CD4-positive, alpha-beta T cell (primary cell): ENCODE results near the gene RYR2. TPM values are rescaled to one million over a fixed set of nuclear protein-coding genes. Genes with fewer than 3 reads are reported as not detected.

Experiments used
- ATAC-seq: fragments of 200-7000 bp; cut with Tn5 transposase; one replicate; pipeline ENCODE4 v1.10.0; 2022; ENCODE audit warnings: mild to moderate bottlenecking; ENCODE audit not compliant: poor library complexity
- CTCF ChIA-PET: fragments of 350-600 bp; sonication (Branson Sonifier 250); formaldehyde crosslinking; loops from one replicate; lab custom pipeline; 2021; ENCODE audit warnings: antibody characterized with exemption, inconsistent platforms; lab: Charles Lee
- POLR2A ChIA-PET: fragments of 350-600 bp; sonication (Branson Sonifier 250); formaldehyde crosslinking; loops from one replicate; lab custom pipeline; 2021; ENCODE audit warnings: antibody characterized with exemption, inconsistent platforms; lab: Charles Lee
- DNase-seq, 14 experiments: peaks; one replicate each; pipeline ENCODE4 v3.0.0-alpha.2; 2013 to 2020; ENCODE audit warnings: mixed read lengths in 2 of 14
- H3K27ac ChIP-seq, 2 donors: one replicate each; pipeline versions ENCODE4 v1.5.1 to v1.7.0; 2013; ENCODE audit warnings: low read length in 2 of 2, low read depth in 1 of 2, mild to moderate bottlenecking in 1 of 2
- H3K27me3 ChIP-seq, 2 experiments: 1 replicate in 1 of 2; 2 replicates in 1 of 2; pipeline versions ENCODE4 v1.6.1 to v1.7.0; 2013; ENCODE audit warnings: low read length in 2 of 2, control low read depth in 1 of 2, mild to moderate bottlenecking in 1 of 2, moderate library complexity in 1 of 2; ENCODE audit not compliant: insufficient read depth in 2 of 2, control insufficient read depth in 1 of 2
- H3K36me3 ChIP-seq: one replicate; pipeline ENCODE4 v1.6.1; 2013; ENCODE audit warnings: low read length, control low read depth; ENCODE audit not compliant: insufficient read depth
- H3K4me1 ChIP-seq: one replicate; pipeline ENCODE4 v1.6.1; 2013; ENCODE audit warnings: low read length, control low read depth; ENCODE audit not compliant: insufficient read depth
- H3K4me3 ChIP-seq: one replicate; pipeline ENCODE4 v1.5.1; 2013; ENCODE audit warnings: mild to moderate bottlenecking, low read length, moderate library complexity
- H3K9me3 ChIP-seq, 2 experiments: 1 replicate in 1 of 2; 2 replicates in 1 of 2; pipeline versions ENCODE4 v1.6.1 to v1.7.0; 2013; ENCODE audit warnings: low read length in 2 of 2, mild to moderate bottlenecking in 2 of 2, control low read depth in 1 of 2, moderate library complexity in 1 of 2; ENCODE audit not compliant: control insufficient read depth in 1 of 2, insufficient read depth in 1 of 2
- H3K27ac Mint-ChIP-seq: one replicate; pipeline ENCODE4 v1.8.0; 2020; ENCODE audit warnings: mixed read lengths
- H3K27me3 Mint-ChIP-seq: one replicate; pipeline ENCODE4 v1.8.0; 2021; ENCODE audit warnings: mixed read lengths
- H3K36me3 Mint-ChIP-seq: one replicate; pipeline ENCODE4 v1.8.0; 2021; ENCODE audit warnings: low read depth, mixed read lengths
- H3K4me1 Mint-ChIP-seq: one replicate; pipeline ENCODE4 v1.8.0; 2021; ENCODE audit warnings: low read depth, mixed read lengths
- H3K4me3 Mint-ChIP-seq: one replicate; pipeline ENCODE4 v1.8.0; 2020; ENCODE audit warnings: mild to moderate bottlenecking, mixed read lengths
- H3K9me3 Mint-ChIP-seq: one replicate; pipeline ENCODE4 v1.8.0; 2020; ENCODE audit warnings: mixed read lengths
- CTCF ChIP-seq: fragments of 200-600 bp; IDR thresholded peaks from one replicate; pipeline ENCODE4 v1.8.0; 2022; ENCODE audit warnings: antibody characterized with exemption, mild to moderate bottlenecking
- intact Hi-C, 2 experiments: fragments of 100-400 bp; cut with DNase I in 1 of 2; cut with micrococcal nuclease in 1 of 2; formaldehyde crosslinking; loops; one replicate each; pipeline versions ENCODE4 v1.15.1 to v1.9.0; 2023 to 2025; cut with DNase I, micrococcal nuclease
- total RNA-seq, 174 experiments: library from RNA in 2 of 174; stranded (reverse) in 2 of 174; gene quantifications; one replicate each; pipeline ENCODE4 v1.2.3 and lab custom pipeline; 2021 to 2026

The RYR2 gene
- total RNA-seq, 2 experiments from 2014 or later = not detected

- ATAC-seq = no peak
- intact Hi-C loops = no loop called here
- POLR2A ChIA-PET = no interaction called here
- Mint-ChIP-seq H3K27me3 (no peaks in the 10 kb centered on the region), H3K36me3 (no peaks in the 10 kb centered on the region), H3K4me3 (no peak overlapping the region), H3K27ac (no peak overlapping the region), H3K9me3 (no peaks in the 10 kb centered on the region), H3K4me1 (no peaks in the 10 kb centered on the region)
- Histone ChIP-seq H3K27ac (no peak overlapping the region), H3K4me3 (no peak overlapping the region), H3K27me3 (no peaks in the 10 kb centered on the region), H3K4me1 (no peaks in the 10 kb centered on the region), H3K36me3 (no peaks in the 10 kb centered on the region), H3K9me3 (no peaks in the 10 kb centered on the region)
- CTCF ChIA-PET = no interaction called here
- no peak for TF ChIP-seq CTCF
- DNase-seq = no peak
These were observed 375.1 kb downstream of the RYR2 start for GRCh38 chr1:237416924-237417655.

- Mint-ChIP-seq H3K4me1 (no peaks in the 10 kb centered on the region), H3K36me3 (no peaks in the 10 kb centered on the region), H3K27me3 (peaks cover 1% of the 10 kb centered on the region), H3K9me3 (peaks cover 2% of the 10 kb centered on the region), H3K4me3 (no peak overlapping the region), H3K27ac (no peak overlapping the region)
- Histone ChIP-seq H3K27me3 (no peaks in the 10 kb centered on the region), H3K4me1 (no peaks in the 10 kb centered on the region), H3K36me3 (no peaks in the 10 kb centered on the region), H3K4me3 (no peak overlapping the region), H3K9me3 (peaks cover 0 to 4% of the 10 kb centered on the region in 2 experiments), H3K27ac (no peak overlapping the region)
- intact Hi-C loops = no loop called here
- DNase-seq (no peak), ATAC-seq (no peak)
- ChIA-PET POLR2A (no interaction called here), CTCF (no interaction called here)
- TF ChIP-seq CTCF = no peak
These were observed 386.8 kb downstream of the RYR2 start for GRCh38 chr1:237428809-237429208.

GRCh38 chr1:237429252-237429651 is 387.3 kb downstream of the RYR2 start:
- Histone ChIP-seq H3K4me1 (no peaks in the 10 kb centered on the region), H3K36me3 (no peaks in the 10 kb centered on the region), H3K27me3 (no peaks in the 10 kb centered on the region), H3K4me3 (no peak overlapping the region), H3K9me3 (peaks cover 0 to 4% of the 10 kb centered on the region in 2 experiments), H3K27ac (no peak overlapping the region)
- TF ChIP-seq CTCF = no peak
- ATAC-seq (no peak), DNase-seq (no peak)
- peaks cover 2% of the 10 kb centered on the region for H3K9me3 Mint-ChIP-seq
- H3K27ac Mint-ChIP-seq = no peak overlapping the region
- no peaks in the 10 kb centered on the region for H3K36me3 Mint-ChIP-seq
- ChIA-PET CTCF (no interaction called here), POLR2A (no interaction called here)
- intact Hi-C loops = no loop called here
- no peaks in the 10 kb centered on the region for H3K27me3 Mint-ChIP-seq
- H3K4me1 Mint-ChIP-seq = no peaks in the 10 kb centered on the region
- no peak overlapping the region for H3K4me3 Mint-ChIP-seq
